ENCODE data around the gene DDX3X. TPM values are rescaled to one million over a fixed set of nuclear protein-coding genes. Genes with fewer than 3 reads are reported as not detected.

Gene DDX3X
- total RNA-seq, 2 experiments from 2014 or later, result 75.1 to 85.0 TPM

DNA sequence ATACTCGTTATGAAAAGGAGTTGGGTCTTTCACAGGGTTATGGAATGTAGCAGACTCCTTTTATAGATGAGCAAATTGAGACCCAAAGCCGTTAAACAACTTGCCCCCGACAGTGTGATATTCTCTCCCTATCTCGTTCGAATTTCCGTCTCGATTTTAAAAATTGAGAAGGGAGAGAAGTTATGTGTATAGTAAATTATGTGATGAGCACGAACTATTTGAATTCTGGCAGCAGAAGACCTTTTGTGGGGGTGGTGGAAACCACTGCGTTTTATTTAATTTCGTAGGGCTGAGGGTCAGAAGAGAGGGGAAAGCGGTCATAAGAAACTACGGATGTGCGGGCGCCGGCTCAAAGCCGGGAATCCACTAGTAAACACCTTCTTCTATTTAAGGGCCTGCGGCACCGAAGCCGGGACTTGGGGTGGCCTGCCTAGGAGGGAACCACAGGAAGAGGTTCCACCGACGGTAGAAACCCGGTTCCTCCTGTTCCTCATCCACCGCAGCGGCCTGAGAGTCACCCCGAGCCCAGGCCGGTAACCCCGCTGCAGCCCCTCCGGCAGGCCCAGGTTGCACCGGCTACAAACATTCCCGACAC, 1.5 kb upstream of the DDX3X start:
- H3K36me3 ChIP-seq (ENCODE audit: insufficient read depth, low read length), result peaks cover 33% of the 10 kb centered on the region
- DNase-seq (ENCODE audit: low spot score), result peak; percentile 33
- H3K9me3 ChIP-seq (ENCODE audit: low read length), result no peaks in the 10 kb centered on the region
- peak overlapping the region; percentile 100 for H3K4me3 ChIP-seq (ENCODE audit: low read depth, low read length, poor library complexity, severe bottlenecking)
- H2AFZ ChIP-seq (ENCODE audit: low read length), result peak overlapping the region; percentile 75; the same call in 1 of the 2 replicates
- peak overlapping the region; percentile 93 for H3K27ac ChIP-seq (ENCODE audit: low read depth, low read length, poor library complexity, severe bottlenecking)
- H3K4me2 ChIP-seq (ENCODE audit: low read length), result peak overlapping the region; percentile 97
- POLR2A ChIA-PET, result no interaction called here
- TSS peak; percentile 91 for BruUV-seq (replicated peaks)
- H3K79me2 ChIP-seq (ENCODE audit: insufficient read depth, low read depth, low read length), result peaks cover 48% of the 10 kb centered on the region
- CTCF ChIA-PET (ENCODE audit: unreplicated experiment), result no interaction called here
- H3K9me2 ChIP-seq (ENCODE audit: insufficient read depth, low read length), result no peaks in the 10 kb centered on the region
- no peak for TF ChIP-seq EZH2phosphoT487 (IDR thresholded peaks at IDR 0.05; ENCODE audit: borderline replicate concordance, low read depth, low read length)
- TF ChIP-seq, protein P1, sequence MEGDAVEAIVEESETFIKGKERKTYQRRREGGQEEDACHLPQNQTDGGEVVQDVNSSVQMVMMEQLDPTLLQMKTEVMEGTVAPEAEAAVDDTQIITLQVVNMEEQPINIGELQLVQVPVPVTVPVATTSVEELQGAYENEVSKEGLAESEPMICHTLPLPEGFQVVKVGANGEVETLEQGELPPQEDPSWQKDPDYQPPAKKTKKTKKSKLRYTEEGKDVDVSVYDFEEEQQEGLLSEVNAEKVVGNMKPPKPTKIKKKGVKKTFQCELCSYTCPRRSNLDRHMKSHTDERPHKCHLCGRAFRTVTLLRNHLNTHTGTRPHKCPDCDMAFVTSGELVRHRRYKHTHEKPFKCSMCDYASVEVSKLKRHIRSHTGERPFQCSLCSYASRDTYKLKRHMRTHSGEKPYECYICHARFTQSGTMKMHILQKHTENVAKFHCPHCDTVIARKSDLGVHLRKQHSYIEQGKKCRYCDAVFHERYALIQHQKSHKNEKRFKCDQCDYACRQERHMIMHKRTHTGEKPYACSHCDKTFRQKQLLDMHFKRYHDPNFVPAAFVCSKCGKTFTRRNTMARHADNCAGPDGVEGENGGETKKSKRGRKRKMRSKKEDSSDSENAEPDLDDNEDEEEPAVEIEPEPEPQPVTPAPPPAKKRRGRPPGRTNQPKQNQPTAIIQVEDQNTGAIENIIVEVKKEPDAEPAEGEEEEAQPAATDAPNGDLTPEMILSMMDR (conservative IDR thresholded peaks at IDR 0.05; ENCODE audit: low read length), result no peak
- H4K20me1 ChIP-seq (ENCODE audit: insufficient read depth, low read length), result peaks cover 23% of the 10 kb centered on the region
- intact Hi-C loops (cut with micrococcal nuclease; ENCODE audit: unreplicated experiment), result loop anchor here (1.0 to 10.0 kb wide), 5 partner anchors 56 to 598 kb away; partner anchors contain the start of genes MED14 and USP9X
- peaks cover 38% of the 10 kb centered on the region for H3K4me1 ChIP-seq (ENCODE audit: insufficient read depth, low read length, poor library complexity, severe bottlenecking)

DNA sequence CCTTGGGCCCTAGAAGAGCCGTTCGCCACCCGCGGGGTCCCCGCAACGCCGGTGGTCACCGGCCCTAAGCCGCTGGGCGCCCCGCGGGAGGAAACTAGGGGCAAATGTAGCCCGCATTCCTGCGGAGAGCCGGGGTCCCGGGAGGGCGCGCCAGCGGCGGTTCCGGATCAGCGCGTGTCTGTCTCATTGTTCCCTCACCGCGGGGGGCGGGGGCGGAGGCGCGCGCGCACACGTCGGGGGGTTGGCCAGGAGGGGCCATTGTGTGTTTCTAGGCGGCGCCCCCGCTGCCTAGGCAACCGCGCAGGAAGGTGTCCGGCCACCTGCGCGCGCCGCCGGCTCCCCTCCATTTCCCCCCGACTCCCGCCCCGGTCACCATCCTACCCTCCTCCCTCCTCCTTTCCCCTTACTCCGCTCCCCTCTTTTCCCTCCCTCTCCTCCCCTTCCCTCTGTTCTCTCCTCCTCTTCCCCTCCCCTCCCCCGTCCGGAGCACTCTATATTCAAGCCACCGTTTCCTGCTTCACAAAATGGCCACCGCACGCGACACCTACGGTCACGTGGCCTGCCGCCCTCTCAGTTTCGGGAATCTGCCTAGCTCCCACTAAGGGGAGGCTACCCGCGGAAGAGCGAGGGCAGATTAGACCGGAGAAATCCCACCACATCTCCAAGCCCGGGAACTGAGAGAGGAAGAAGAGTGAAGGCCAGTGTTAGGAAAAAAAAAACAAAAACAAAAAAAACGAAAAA, 789 bp upstream of the DDX3X start:
- Histone ChIP-seq H3K36me3 (ENCODE audit: insufficient read depth, low read length) (peaks cover 39% of the 10 kb centered on the region), H3K4me1 (ENCODE audit: insufficient read depth, low read length, poor library complexity, severe bottlenecking) (peaks cover 44% of the 10 kb centered on the region), H3K79me2 (ENCODE audit: insufficient read depth, low read depth, low read length) (peaks cover 54% of the 10 kb centered on the region), H2AFZ (ENCODE audit: low read length) (peak overlapping the region; percentile 71), H3K4me2 (ENCODE audit: low read length) (peak overlapping the region; percentile 97), H3K4me3 (ENCODE audit: low read depth, low read length, poor library complexity, severe bottlenecking) (peak overlapping the region; percentile 100), H3K9me3 (ENCODE audit: low read length) (no peaks in the 10 kb centered on the region), H4K20me1 (ENCODE audit: insufficient read depth, low read length) (peaks cover 29% of the 10 kb centered on the region), H3K27ac (ENCODE audit: low read depth, low read length, poor library complexity, severe bottlenecking) (peak overlapping the region; percentile 93), H3K9me2 (ENCODE audit: insufficient read depth, low read length) (no peaks in the 10 kb centered on the region)
- ChIA-PET CTCF (ENCODE audit: unreplicated experiment) (interaction anchor here (0.6 kb wide), 1 partner anchor 53 kb away, joined by 6 read pairs; no protein-coding TSS in a partner anchor), POLR2A (interaction anchor here (0.6 to 1.3 kb wide), 7 partner anchors 8 to 437 kb away, joined by 3 to 9 read pairs (median 3); partner anchors contain the start of gene USP9X)
- TF ChIP-seq EZH2phosphoT487 (IDR thresholded peaks at IDR 0.05; ENCODE audit: borderline replicate concordance, low read depth, low read length), result no peak
- TF ChIP-seq, protein P1 (conservative IDR thresholded peaks at IDR 0.05; ENCODE audit: low read length), result no peak
- BruUV-seq (replicated peaks), result no TSS peak
- DNase-seq (ENCODE audit: low spot score), result peak; percentile 87
- intact Hi-C loops (cut with micrococcal nuclease; ENCODE audit: unreplicated experiment), result loop anchor here (1.0 to 10.0 kb wide), 5 partner anchors 57 to 598 kb away; partner anchors contain the start of genes MED14 and USP9X

All from OCI-LY7 (cell line).